SU-DHL-6 (cell line): ENCODE measurements around the gene KCTD14.

Experiments used
- EZH2phosphoT487 ChIP-seq: fragments of 200-600 bp; sonication (generic), shearing (Covaris generic); conservative IDR thresholded peaks from 2 replicates; pipeline ENCODE4 v1.6.1; 2018; ENCODE audit warnings: mild to moderate bottlenecking, antibody characterized with exemption, low read length, moderate library complexity, mixed read lengths
- TF ChIP-seq, protein P1 (sequence below): fragments of 200-600 bp; sonication (generic); IDR thresholded peaks from one replicate; pipeline ENCODE4 v1.5.1; 2017; ENCODE audit warnings: antibody characterized with exemption, mild to moderate bottlenecking, low read length, moderate library complexity; ENCODE audit not compliant: insufficient read depth, poor library complexity, severe bottlenecking

- TF ChIP-seq, protein P1, sequence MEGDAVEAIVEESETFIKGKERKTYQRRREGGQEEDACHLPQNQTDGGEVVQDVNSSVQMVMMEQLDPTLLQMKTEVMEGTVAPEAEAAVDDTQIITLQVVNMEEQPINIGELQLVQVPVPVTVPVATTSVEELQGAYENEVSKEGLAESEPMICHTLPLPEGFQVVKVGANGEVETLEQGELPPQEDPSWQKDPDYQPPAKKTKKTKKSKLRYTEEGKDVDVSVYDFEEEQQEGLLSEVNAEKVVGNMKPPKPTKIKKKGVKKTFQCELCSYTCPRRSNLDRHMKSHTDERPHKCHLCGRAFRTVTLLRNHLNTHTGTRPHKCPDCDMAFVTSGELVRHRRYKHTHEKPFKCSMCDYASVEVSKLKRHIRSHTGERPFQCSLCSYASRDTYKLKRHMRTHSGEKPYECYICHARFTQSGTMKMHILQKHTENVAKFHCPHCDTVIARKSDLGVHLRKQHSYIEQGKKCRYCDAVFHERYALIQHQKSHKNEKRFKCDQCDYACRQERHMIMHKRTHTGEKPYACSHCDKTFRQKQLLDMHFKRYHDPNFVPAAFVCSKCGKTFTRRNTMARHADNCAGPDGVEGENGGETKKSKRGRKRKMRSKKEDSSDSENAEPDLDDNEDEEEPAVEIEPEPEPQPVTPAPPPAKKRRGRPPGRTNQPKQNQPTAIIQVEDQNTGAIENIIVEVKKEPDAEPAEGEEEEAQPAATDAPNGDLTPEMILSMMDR = no peak
- no peak for TF ChIP-seq EZH2phosphoT487
Observed at GRCh38 chr11:77966338-77966737, 56.7 kb downstream of the KCTD14 start.
